Measurements from ENCODE around the gene COG7.

DNA sequence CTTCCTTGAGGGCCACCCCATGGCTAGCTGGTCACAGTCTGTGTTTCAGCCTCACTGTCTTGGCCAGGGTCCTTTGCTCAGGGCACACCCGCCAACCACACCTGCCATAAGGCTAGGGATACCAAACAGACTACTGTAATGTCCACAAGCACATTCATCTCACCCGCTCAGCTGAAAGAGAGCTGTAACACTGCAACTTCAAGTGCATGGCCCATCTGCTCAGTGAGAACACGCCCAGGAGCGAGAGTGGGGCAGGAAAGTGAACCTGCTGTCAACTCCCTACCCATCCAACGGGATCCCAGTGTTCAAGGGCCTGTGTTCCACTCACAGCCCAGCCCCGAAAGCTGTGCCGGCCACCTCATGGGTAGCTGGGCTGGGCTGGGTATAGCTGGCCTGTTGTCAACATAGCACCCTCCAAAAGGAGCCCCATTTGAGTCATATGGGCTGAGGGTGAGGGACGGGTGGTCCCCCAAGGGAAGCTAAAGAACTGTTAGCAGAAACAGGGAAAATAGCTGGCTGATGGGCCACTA lies 95.2 kb downstream of the COG7 start:
- TF ChIP-seq, protein P1, sequence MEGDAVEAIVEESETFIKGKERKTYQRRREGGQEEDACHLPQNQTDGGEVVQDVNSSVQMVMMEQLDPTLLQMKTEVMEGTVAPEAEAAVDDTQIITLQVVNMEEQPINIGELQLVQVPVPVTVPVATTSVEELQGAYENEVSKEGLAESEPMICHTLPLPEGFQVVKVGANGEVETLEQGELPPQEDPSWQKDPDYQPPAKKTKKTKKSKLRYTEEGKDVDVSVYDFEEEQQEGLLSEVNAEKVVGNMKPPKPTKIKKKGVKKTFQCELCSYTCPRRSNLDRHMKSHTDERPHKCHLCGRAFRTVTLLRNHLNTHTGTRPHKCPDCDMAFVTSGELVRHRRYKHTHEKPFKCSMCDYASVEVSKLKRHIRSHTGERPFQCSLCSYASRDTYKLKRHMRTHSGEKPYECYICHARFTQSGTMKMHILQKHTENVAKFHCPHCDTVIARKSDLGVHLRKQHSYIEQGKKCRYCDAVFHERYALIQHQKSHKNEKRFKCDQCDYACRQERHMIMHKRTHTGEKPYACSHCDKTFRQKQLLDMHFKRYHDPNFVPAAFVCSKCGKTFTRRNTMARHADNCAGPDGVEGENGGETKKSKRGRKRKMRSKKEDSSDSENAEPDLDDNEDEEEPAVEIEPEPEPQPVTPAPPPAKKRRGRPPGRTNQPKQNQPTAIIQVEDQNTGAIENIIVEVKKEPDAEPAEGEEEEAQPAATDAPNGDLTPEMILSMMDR (IDR thresholded peaks at IDR 0.05), result no peak
- no peak for TF ChIP-seq POLR2A (IDR thresholded peaks at IDR 0.05)

All from heart left ventricle (tissue), 13 donors.